H1 (cell line): ENCODE results near the gene MXD4. TPM values are rescaled to one million over a fixed set of nuclear protein-coding genes. Genes with fewer than 3 reads are reported as not detected.

Source experiments
- CHD7 ChIP-seq: fragments of 300-600 bp; sonication (generic); IDR thresholded peaks from 2 replicates; pipeline ENCODE4 v1.7.1; 2012; ENCODE audit warnings: low read length, moderate library complexity, mild to moderate bottlenecking, inconsistent platforms; ENCODE audit not compliant: insufficient replicate concordance
- CTBP2 ChIP-seq: IDR thresholded peaks from 2 replicates; pipeline ENCODE4 v1.7.0; 2011; ENCODE audit warnings: borderline replicate concordance, mild to moderate bottlenecking, moderate library complexity, mixed read lengths, low read length; ENCODE audit not compliant: insufficient read depth, insufficient read length
- NANOG ChIP-seq: IDR thresholded peaks from 2 replicates; pipeline ENCODE4 v1.6.1; 2011; ENCODE audit warnings: low read length, low read depth, mild to moderate bottlenecking, inconsistent platforms; ENCODE audit not compliant: insufficient read depth, poor library complexity, severe bottlenecking
- POU5F1 ChIP-seq: IDR thresholded peaks from 2 replicates; pipeline ENCODE4 v1.6.1; 2011; ENCODE audit warnings: low read depth, mild to moderate bottlenecking, low read length, moderate library complexity
- RAD21 ChIP-seq, 2 experiments: IDR thresholded peaks in 1 of 2; conservative IDR thresholded peaks in 1 of 2; 2 replicates each; pipeline ENCODE4 v1.6.1; 2011; ENCODE audit warnings: low read depth in 2 of 2, low read length in 2 of 2, improper control_type of control experiment in 1 of 2, inconsistent platforms in 1 of 2, mild to moderate bottlenecking in 1 of 2, moderate library complexity in 1 of 2
- RBBP5 ChIP-seq: IDR thresholded peaks from 2 replicates; pipeline ENCODE4 v1.7.1; 2012; ENCODE audit warnings: low read depth, mild to moderate bottlenecking, inconsistent platforms, low read length, moderate library complexity, borderline replicate concordance
- polyA plus RNA-seq, 7 experiments: library from polyadenylated mRNA; depleted of rRNA in 3 of 7; stranded (reverse) in 5 of 7; unstranded in 2 of 7; fragments of >200 nt in 5 of 7; fragments of 200-250 nt in 2 of 7; gene quantifications; 1 replicate in 5 of 7; 2 replicates in 1 of 7; 4 replicates in 1 of 7; pipeline versions ENCODE4 v1.2.1 to v1.2.3, GENCODE V29; 2011 to 2013; ENCODE audit warnings: missing spikeins in 2 of 7, mixed read lengths in 2 of 7
- total RNA-seq: library from RNA; stranded (reverse); fragmentation: NEBNext Ultra II Directional; extraction: Animal tissue kit (Norgen Biotek cat#: 25700); gene quantifications from 2 replicates; pipeline ENCODE4 v1.2.1, GENCODE V29; 2021

The MXD4 gene
- total and polyA plus RNA-seq, 2 of the 8 experiments (the other 6 are each of a cell fraction or from before 2014, with no cell fraction given): 18.0 to 20.8 TPM

DNA sequence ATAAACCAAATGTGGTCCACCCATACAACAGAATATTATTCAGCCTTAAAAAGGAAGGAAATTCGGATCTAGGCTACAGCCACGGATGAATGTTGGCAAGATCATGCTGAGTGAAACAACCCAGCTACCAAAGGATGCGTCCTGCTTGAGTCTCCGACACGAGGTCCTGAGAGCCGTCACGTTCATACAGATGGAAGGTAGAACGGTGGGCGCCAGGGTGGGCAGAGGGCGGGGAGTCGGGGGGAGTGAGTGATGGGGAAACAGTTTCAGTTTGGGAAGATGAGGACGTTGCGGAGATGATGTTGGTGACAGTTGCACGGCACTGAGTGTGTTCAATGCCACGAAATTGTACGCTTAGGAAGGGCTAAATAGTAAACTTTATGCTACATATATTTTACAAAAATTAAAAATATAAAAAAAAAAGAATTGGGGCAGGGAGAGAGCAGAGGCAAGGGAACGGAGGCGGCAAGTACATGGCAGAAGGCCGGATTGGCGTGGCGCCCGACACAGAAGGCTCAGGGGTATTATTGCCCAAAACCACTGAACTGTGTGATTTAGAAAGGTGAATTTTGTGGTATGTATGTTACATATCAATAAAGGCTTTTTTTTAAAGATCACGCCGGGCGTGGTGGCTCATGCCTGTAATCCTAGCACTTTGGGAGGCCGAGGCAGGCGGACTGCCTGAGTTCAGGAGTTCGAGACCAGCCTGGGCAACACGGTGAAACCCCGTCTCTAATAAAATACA lies 14.8 kb upstream of the MXD4 start (continued):
- TF ChIP-seq CHD7: no peak
- no peak for TF ChIP-seq NANOG
- TF ChIP-seq RBBP5: no peak
- TF ChIP-seq RAD21 (IDR thresholded peaks at IDR 0.05 in 1 of 2, conservative IDR thresholded peaks at IDR 0.05 in 1 of 2; ENCODE audit: low read depth in 2 of 2, low read length in 2 of 2): no peak
- TF ChIP-seq CTBP2: no peak
- TF ChIP-seq POU5F1: no peak
